OCI-LY3 (cell line): ENCODE data around the gene TPTE2.
"Not testable (repeated sequence)": the region's sequence is repeated elsewhere in the genome, so short reads cannot be mapped to it uniquely, and the experiment has no call there.

ENCODE experiments used
- EZH2phosphoT487 ChIP-seq: fragments of 200-600 bp; shearing (Covaris generic); IDR thresholded peaks from 2 replicates; pipeline ENCODE4 v1.6.1; 2018; ENCODE audit warnings: antibody characterized with exemption, mixed run types, low read depth
- TF ChIP-seq, protein P1 (sequence below): fragments of 200-600, 300-600 bp; sonication (generic); IDR thresholded peaks from 2 replicates; pipeline ENCODE4 v1.5.1; 2014; ENCODE audit warnings: antibody characterized with exemption, low read length, low read depth

DNA sequence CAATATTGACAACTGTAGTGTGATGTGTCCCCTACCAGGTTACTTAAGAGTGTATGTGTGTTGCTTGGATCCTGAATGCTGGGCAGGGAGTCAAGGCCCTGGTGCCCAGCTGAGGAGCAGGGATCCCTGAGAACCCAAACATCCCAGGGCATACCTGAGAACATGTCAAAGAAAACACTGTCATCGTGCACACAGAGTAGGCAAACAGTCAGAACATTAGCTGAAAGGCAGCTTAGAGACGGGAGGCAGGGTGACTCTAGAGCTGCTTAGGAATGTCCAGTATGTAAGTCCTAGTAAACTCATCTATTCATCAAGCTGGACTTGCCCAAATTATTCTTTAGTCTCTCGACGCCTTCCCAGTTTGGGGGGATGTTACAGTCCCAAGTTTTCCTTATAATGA lies 4.0 kb downstream of the TPTE2 start:
- TF ChIP-seq, protein P1, sequence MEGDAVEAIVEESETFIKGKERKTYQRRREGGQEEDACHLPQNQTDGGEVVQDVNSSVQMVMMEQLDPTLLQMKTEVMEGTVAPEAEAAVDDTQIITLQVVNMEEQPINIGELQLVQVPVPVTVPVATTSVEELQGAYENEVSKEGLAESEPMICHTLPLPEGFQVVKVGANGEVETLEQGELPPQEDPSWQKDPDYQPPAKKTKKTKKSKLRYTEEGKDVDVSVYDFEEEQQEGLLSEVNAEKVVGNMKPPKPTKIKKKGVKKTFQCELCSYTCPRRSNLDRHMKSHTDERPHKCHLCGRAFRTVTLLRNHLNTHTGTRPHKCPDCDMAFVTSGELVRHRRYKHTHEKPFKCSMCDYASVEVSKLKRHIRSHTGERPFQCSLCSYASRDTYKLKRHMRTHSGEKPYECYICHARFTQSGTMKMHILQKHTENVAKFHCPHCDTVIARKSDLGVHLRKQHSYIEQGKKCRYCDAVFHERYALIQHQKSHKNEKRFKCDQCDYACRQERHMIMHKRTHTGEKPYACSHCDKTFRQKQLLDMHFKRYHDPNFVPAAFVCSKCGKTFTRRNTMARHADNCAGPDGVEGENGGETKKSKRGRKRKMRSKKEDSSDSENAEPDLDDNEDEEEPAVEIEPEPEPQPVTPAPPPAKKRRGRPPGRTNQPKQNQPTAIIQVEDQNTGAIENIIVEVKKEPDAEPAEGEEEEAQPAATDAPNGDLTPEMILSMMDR: not testable (repeated sequence)
- TF ChIP-seq EZH2phosphoT487: not testable (repeated sequence)
